SK-MEL-5 (cell line): ENCODE results near the gene SHISA2. TPM values are rescaled to one million over a fixed set of nuclear protein-coding genes. Genes with fewer than 3 reads are reported as not detected.
A peak's percentile ranks its signal among the peaks of the same experiment; 100 is the strongest.
"Not testable (repeated sequence)": the region's sequence is repeated elsewhere in the genome, so short reads cannot be mapped to it uniquely, and the experiment has no call there.

Source experiments
- DNase-seq: peaks from one replicate; pipeline ENCODE4 v3.0.0-alpha.2; 2016; ENCODE audit warnings: low read depth, low spot score
- in situ Hi-C: cut with HindIII; loops from 2 replicates; pipeline ENCODE4 v1.10.0; 2016; ENCODE audit warnings: low sequenced_read_pairs, high pct_unique_total_duplicates, low pct_unique_long_range_greater_than_20kb
- polyA plus RNA-seq, 2 experiments: library from polyadenylated mRNA; depleted of rRNA; stranded (reverse); fragments of >200 nt; gene quantifications; 2 replicates each; pipeline ENCODE4 v1.2.3, GENCODE V29; 2015
- total RNA-seq: library from RNA; depleted of rRNA; stranded (reverse); fragments of >200 nt; shearing (Covaris generic); gene quantifications from 2 replicates; pipeline ENCODE4 v1.2.3, GENCODE V29; 2014; rRNA removed

The SHISA2 gene
- 51.0 and 51.3 TPM in 2 replicates for total RNA-seq
- polyA plus RNA-seq (2015; cell fraction: cytosol; rRNA removed): 28.5 and 32.9 TPM in 2 replicates
- 7.6 and 10.0 TPM in 2 replicates for polyA plus RNA-seq (2015; cell fraction: nucleus; rRNA removed)

GRCh38 chr13:26051657-26052311 lies at the start of gene SHISA2:
TSS of gene SHISA2 (minus strand) at chr13:26052016. CDS start at chr13:26050975, 1,041 bp downstream.
- DNase-seq: peak; percentile 51
- in situ Hi-C loops: no loop called here

- in situ Hi-C loops: no loop called here
- DNase-seq: no peak
These were observed 44.2 kb upstream of the SHISA2 start for GRCh38 chr13:26095846-26096610.

GRCh38 chr13:26095338-26095737 lies 43.5 kb upstream of the SHISA2 start:
- DNase-seq: no peak
- in situ Hi-C loops: no loop called here

GRCh38 chr13:26076821-26077220 lies 25.0 kb upstream of the SHISA2 start:
- in situ Hi-C loops, DNase-seq: not testable (repeated sequence)

- DNase-seq: peak; percentile 48
- in situ Hi-C loops: no loop called here
These were observed 23.7 kb upstream of the SHISA2 start for GRCh38 chr13:26075498-26075897.

- peak; percentile 59 for DNase-seq
- in situ Hi-C loops: no loop called here
These were observed 22.9 kb upstream of the SHISA2 start for GRCh38 chr13:26074706-26075105.

GRCh38 chr13:26072335-26072734 lies 20.5 kb upstream of the SHISA2 start:
- DNase-seq, in situ Hi-C loops: not testable (repeated sequence)

GRCh38 chr13:26071691-26072090 lies 19.9 kb upstream of the SHISA2 start:
- DNase-seq: no peak
- in situ Hi-C loops: no loop called here

GRCh38 chr13:26069642-26070041 lies 17.8 kb upstream of the SHISA2 start:
- DNase-seq, in situ Hi-C loops: not testable (repeated sequence)

- in situ Hi-C loops, DNase-seq: not testable (repeated sequence)
These were observed 16.6 kb upstream of the SHISA2 start for GRCh38 chr13:26068372-26068771.

GRCh38 chr13:26067601-26068000 lies 15.8 kb upstream of the SHISA2 start:
- DNase-seq: no peak
- in situ Hi-C loops: no loop called here

- in situ Hi-C loops: not testable (repeated sequence)
These were observed 14.7 kb upstream of the SHISA2 start for GRCh38 chr13:26066492-26066891.

GRCh38 chr13:26062853-26063444 lies 11.1 kb upstream of the SHISA2 start:
- in situ Hi-C loops: no loop called here

More at GRCh38 chr13:26066492-26066891, 14.7 kb upstream of the SHISA2 start:
- DNase-seq: not testable (repeated sequence)

GRCh38 chr13:26061947-26062346 lies 10.1 kb upstream of the SHISA2 start:
- DNase-seq: peak; percentile 76
- in situ Hi-C loops: no loop called here

More at GRCh38 chr13:26062853-26063444, 11.1 kb upstream of the SHISA2 start:
- DNase-seq: peak; percentile 86

- in situ Hi-C loops: no loop called here
- no peak for DNase-seq
These were observed 9.4 kb upstream of the SHISA2 start for GRCh38 chr13:26061256-26061655.

- no peak for DNase-seq
- in situ Hi-C loops: no loop called here
These were observed 8.5 kb upstream of the SHISA2 start for GRCh38 chr13:26060357-26060756.

GRCh38 chr13:26058704-26059103 lies 6.9 kb upstream of the SHISA2 start:
- DNase-seq: no peak
- in situ Hi-C loops: no loop called here

- DNase-seq: no peak
- in situ Hi-C loops: no loop called here
These were observed 3.1 kb upstream of the SHISA2 start for GRCh38 chr13:26054896-26055295.
